ENCODE data around the gene NKX6-1.

DNA sequence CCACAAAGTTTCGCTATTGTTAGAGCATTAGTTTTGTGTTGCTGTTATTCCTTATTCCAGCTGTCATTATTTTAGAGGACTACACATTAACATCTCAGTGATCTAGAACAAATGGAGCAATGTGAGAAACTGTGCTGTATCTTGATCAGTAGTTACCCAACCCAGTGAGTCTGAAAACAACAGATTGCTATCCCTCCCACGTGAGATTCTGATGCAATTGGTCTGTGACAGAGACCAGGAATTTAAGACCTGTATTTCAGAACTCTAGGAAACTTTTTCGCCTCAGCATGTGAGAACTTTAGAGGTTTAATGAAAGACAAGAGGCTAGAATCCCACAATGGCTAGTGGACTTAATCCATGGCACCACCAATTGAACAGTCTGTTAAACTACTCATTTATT lies 48.1 kb upstream of the NKX6-1 start:
- TF ChIP-seq CREB5 (CRISPR knock-in tag; IDR thresholded peaks at IDR 0.05; ENCODE audit: low read depth) (no peak), ZNF565 (CRISPR knock-in tag; conservative IDR thresholded peaks at IDR 0.05; ENCODE audit: low read depth) (no peak), CSRNP3 (CRISPR knock-in tag; IDR thresholded peaks at IDR 0.05) (no peak), POU6F1 (CRISPR knock-in tag; IDR thresholded peaks at IDR 0.05; ENCODE audit: borderline replicate concordance, low read depth) (no peak), PATZ1 (CRISPR knock-in tag; IDR thresholded peaks at IDR 0.05; ENCODE audit: borderline replicate concordance) (no peak), BACH2 (CRISPR knock-in tag; IDR thresholded peaks at IDR 0.05; ENCODE audit: borderline replicate concordance) (no peak), ZNF8 (CRISPR knock-in tag; IDR thresholded peaks at IDR 0.05) (no peak), CSDC2 (CRISPR knock-in tag; IDR thresholded peaks at IDR 0.05) (no peak)

Measured in SK-N-SH treated with all-trans-retinoic acid at 6 μM for 48 hours (cell line).